HepG2 (cell line): ENCODE data around the gene INF2. TPM values are rescaled to one million over a fixed set of nuclear protein-coding genes. Genes with fewer than 3 reads are reported as not detected.

Experiments
- ATF2 ChIP-seq: sonication (generic); formaldehyde crosslinking; IDR thresholded peaks from 2 replicates; pipeline ENCODE4 v1.4.0; 2020; ENCODE audit warnings: missing genetic modification reagents
- DMAP1 ChIP-seq: IDR thresholded peaks from 2 replicates; pipeline ENCODE4 v1.6.1; 2016
- DPF2 ChIP-seq: sonication (generic); formaldehyde crosslinking; IDR thresholded peaks from 2 replicates; pipeline ENCODE4 v1.4.0; 2020; ENCODE audit warnings: mild to moderate bottlenecking, low read depth, missing genetic modification reagents, borderline replicate concordance
- FOXP1 ChIP-seq, 2 experiments: fragments of 450-650 bp in 1 of 2; IDR thresholded peaks; 2 replicates each; pipeline ENCODE4 v1.6.1; 2017 to 2018; ENCODE audit warnings: antibody characterized with exemption in 1 of 2
- HNF4A ChIP-seq: sonication (generic); formaldehyde crosslinking; IDR thresholded peaks from 2 replicates; pipeline ENCODE4 v1.4.0; 2020; ENCODE audit warnings: missing genetic modification reagents
- KDM3A ChIP-seq: IDR thresholded peaks from 2 replicates; pipeline ENCODE4 v1.6.1; 2018; ENCODE audit warnings: low read depth, missing compliant biosample characterization
- MEF2D ChIP-seq: sonication (generic); formaldehyde crosslinking; IDR thresholded peaks from 2 replicates; pipeline ENCODE4 v1.5.1; 2020; ENCODE audit warnings: mild to moderate bottlenecking, missing genetic modification reagents
- NR2F6 ChIP-seq, 2 experiments: IDR thresholded peaks; 2 replicates each; pipeline ENCODE4 v1.6.1; 2016; ENCODE audit warnings: antibody characterized with exemption in 1 of 2, mild to moderate bottlenecking in 1 of 2
- RBM22 ChIP-seq: fragments of 200-400 bp; formaldehyde crosslinking; optimal IDR thresholded peaks from 2 replicates; pipeline ENCODE3; 2017; ENCODE audit warnings: mild to moderate bottlenecking, low read length, moderate library complexity
- TARDBP ChIP-seq: sonication (generic); formaldehyde crosslinking; IDR thresholded peaks from 2 replicates; pipeline ENCODE4 v1.8.0; 2022; ENCODE audit warnings: mild to moderate bottlenecking, missing genetic modification reagents
- U2AF2 ChIP-seq: fragments of 200-400 bp; formaldehyde crosslinking; IDR thresholded peaks from 2 replicates; pipeline ENCODE4 v1.6.1; 2017; ENCODE audit warnings: low read depth, mild to moderate bottlenecking, low read length
- XBP1 ChIP-seq: sonication (generic); formaldehyde crosslinking; IDR thresholded peaks from 2 replicates; pipeline ENCODE4 v1.5.0; 2020; ENCODE audit warnings: missing genetic modification reagents
- ZNF382 ChIP-seq: sonication (generic); formaldehyde crosslinking; IDR thresholded peaks from 2 replicates; pipeline ENCODE4 v1.5.0; 2020; ENCODE audit warnings: missing genetic modification reagents, mild to moderate bottlenecking, borderline replicate concordance
- ZNF510 ChIP-seq: sonication (generic); formaldehyde crosslinking; IDR thresholded peaks from 2 replicates; pipeline ENCODE4 v1.4.0; 2020; ENCODE audit warnings: low read depth, mild to moderate bottlenecking, missing genetic modification reagents
- ZNF788 ChIP-seq: sonication (generic); formaldehyde crosslinking; IDR thresholded peaks from 2 replicates; pipeline ENCODE4 v1.5.0; 2020; ENCODE audit warnings: mild to moderate bottlenecking, missing genetic modification reagents, borderline replicate concordance
- polyA plus RNA-seq, 8 experiments: library from polyadenylated mRNA; depleted of rRNA in 3 of 8; stranded (reverse) in 7 of 8; unstranded in 1 of 8; fragments of >200 nt; fragmentation: Illumina TruSeq in 4 of 8; extraction: Trizol in 4 of 8; gene quantifications; 2 replicates each; pipeline versions ENCODE4 v1.2.1 to v1.2.3, GENCODE V29; 2011 to 2016; ENCODE audit warnings: low read depth in 4 of 8, missing spikeins in 1 of 8, mixed read lengths in 1 of 8; ENCODE audit not compliant: insufficient read depth in 1 of 8
- total RNA-seq, 5 experiments: library from RNA; depleted of rRNA; stranded (reverse); fragments of >200 nt; fragmentation: Illumina TruSeq; extraction: Trizol; gene quantifications; 2 replicates each; pipeline ENCODE4 v1.2.3, GENCODE V29; 2016; ENCODE audit warnings: low read depth in 1 of 5
- TF ChIP-seq, protein P1 (sequence below): sonication (generic); formaldehyde crosslinking; IDR thresholded peaks from one replicate; pipeline ENCODE4 v1.5.1; 2020; ENCODE audit warnings: mild to moderate bottlenecking, missing genetic modification reagents; ENCODE audit errors: not compliant biosample characterization
- TF ChIP-seq, protein P2 (sequence below): sonication (generic); formaldehyde crosslinking; IDR thresholded peaks from 2 replicates; pipeline ENCODE4 v1.9.0; 2021; ENCODE audit warnings: missing genetic modification reagents, mild to moderate bottlenecking, borderline replicate concordance

INF2 gene
- total and polyA plus RNA-seq, 2 of the 13 experiments (the other 11 are each of a cell fraction or from before 2014, with no cell fraction given), result 16.4 to 26.4 TPM

GRCh38 chr14:104766863-104767633, 77.6 kb downstream of the INF2 start (continued):
- TF ChIP-seq, protein P1, sequence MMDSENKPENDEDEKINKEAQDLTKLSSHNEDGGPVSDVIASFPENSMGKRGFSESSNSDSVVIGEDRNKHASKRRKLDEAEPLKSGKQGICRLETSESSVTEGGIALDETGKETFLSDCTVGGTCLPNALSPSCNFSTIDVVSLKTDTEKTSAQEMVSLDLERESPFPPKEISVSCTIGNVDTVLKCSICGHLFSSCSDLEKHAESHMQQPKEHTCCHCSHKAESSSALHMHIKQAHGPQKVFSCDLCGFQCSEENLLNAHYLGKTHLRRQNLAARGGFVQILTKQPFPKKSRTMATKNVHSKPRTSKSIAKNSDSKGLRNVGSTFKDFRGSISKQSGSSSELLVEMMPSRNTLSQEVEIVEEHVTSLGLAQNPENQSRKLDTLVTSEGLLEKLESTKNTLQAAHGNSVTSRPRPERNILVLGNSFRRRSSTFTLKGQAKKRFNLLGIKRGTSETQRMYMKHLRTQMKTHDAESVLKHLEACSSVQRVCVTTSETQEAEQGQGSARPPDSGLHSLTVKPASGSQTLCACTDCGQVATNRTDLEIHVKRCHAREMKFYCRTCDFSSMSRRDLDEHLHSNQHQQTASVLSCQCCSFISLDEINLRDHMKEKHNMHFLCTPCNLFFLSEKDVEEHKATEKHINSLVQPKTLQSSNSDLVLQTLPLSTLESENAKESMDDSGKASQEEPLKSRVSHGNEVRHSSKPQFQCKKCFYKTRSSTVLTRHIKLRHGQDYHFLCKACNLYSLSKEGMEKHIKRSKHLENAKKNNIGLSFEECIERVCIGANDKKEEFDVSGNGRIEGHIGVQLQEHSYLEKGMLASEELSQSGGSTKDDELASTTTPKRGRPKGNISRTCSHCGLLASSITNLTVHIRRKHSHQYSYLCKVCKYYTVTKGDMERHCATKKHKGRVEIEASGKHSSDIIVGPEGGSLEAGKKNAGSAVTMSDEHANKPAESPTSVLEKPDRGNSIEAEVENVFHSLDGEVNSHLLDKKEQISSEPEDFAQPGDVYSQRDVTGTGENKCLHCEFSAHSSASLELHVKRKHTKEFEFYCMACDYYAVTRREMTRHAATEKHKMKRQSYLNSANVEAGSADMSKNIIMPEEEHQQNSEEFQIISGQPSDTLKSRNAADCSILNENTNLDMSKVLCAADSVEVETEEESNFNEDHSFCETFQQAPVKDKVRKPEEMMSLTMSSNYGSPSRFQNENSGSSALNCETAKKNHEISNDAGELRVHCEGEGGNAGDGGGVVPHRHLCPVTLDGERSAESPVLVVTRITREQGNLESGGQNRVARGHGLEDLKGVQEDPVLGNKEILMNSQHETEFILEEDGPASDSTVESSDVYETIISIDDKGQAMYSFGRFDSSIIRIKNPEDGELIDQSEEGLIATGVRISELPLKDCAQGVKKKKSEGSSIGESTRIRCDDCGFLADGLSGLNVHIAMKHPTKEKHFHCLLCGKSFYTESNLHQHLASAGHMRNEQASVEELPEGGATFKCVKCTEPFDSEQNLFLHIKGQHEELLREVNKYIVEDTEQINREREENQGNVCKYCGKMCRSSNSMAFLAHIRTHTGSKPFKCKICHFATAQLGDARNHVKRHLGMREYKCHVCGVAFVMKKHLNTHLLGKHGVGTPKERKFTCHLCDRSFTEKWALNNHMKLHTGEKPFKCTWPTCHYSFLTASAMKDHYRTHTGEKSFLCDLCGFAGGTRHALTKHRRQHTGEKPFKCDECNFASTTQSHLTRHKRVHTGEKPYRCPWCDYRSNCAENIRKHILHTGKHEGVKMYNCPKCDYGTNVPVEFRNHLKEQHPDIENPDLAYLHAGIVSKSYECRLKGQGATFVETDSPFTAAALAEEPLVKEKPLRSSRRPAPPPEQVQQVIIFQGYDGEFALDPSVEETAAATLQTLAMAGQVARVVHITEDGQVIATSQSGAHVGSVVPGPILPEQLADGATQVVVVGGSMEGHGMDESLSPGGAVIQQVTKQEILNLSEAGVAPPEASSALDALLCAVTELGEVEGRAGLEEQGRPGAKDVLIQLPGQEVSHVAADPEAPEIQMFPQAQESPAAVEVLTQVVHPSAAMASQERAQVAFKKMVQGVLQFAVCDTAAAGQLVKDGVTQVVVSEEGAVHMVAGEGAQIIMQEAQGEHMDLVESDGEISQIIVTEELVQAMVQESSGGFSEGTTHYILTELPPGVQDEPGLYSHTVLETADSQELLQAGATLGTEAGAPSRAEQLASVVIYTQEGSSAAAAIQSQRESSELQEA, result no peak
- no peak for TF ChIP-seq ZNF382 (CRISPR knock-in tag)
- no peak for TF ChIP-seq U2AF2
- TF ChIP-seq, protein P2, sequence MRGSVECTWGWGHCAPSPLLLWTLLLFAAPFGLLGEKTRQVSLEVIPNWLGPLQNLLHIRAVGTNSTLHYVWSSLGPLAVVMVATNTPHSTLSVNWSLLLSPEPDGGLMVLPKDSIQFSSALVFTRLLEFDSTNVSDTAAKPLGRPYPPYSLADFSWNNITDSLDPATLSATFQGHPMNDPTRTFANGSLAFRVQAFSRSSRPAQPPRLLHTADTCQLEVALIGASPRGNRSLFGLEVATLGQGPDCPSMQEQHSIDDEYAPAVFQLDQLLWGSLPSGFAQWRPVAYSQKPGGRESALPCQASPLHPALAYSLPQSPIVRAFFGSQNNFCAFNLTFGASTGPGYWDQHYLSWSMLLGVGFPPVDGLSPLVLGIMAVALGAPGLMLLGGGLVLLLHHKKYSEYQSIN, result no peak
- peak; percentile 50; the same call in 1 of the 2 replicates for TF ChIP-seq ATF2
- peak; percentile 81 for TF ChIP-seq NR2F6 (IDR thresholded peaks at IDR 0.05)
- TF ChIP-seq NR2F6 (CRISPR knock-in tag; IDR thresholded peaks at IDR 0.05), result peak; percentile 63
- peak; percentile 54; the same call in 1 of the 2 replicates for TF ChIP-seq MEF2D (CRISPR knock-in tag)
- TF ChIP-seq DMAP1, result peak; percentile 74; the same call in 1 of the 2 replicates
- peak; percentile 71 for TF ChIP-seq TARDBP (CRISPR knock-in tag)
- no peak for TF ChIP-seq ZNF510
- peak; percentile 58; the same call in 1 of the 2 replicates for TF ChIP-seq ZNF788 (CRISPR knock-in tag)
- TF ChIP-seq DPF2, result no peak
- no peak for TF ChIP-seq XBP1 (CRISPR knock-in tag)
- TF ChIP-seq RBM22, result peak; percentile 41
- TF ChIP-seq KDM3A, result no peak
- no peak for TF ChIP-seq HNF4A
- TF ChIP-seq FOXP1 (IDR thresholded peaks at IDR 0.05), result no peak
- peak; percentile 29; the same call in 1 of the 2 replicates for TF ChIP-seq FOXP1 (CRISPR knock-in tag; IDR thresholded peaks at IDR 0.05)
